ENCODE results near the gene POGZ.

- TF ChIP-seq CTCF (IDR thresholded peaks at IDR 0.05 in 2 of 3, conservative IDR thresholded peaks at IDR 0.05 in 1 of 3; ENCODE audit: borderline replicate concordance in 1 of 3, insufficient read depth in 1 of 3, low read depth in 2 of 3, low read length in 2 of 3) (peak; percentile 79 to 84 (median 83); a peak in 5 of 6 replicates), POLR2A (IDR thresholded peaks at IDR 0.05; ENCODE audit: borderline replicate concordance, extremely low read depth, insufficient read depth, insufficient read length) (no peak)
These were observed 15.2 kb downstream of the POGZ start for GRCh38 chr1:151443846-151444782.

Measured in HCT116 (cell line).